Endothelial cell of hepatic sinusoid (primary cell): ENCODE data around the gene C12orf57.

Source experiments
- in situ Hi-C: cut with HindIII; loops from 2 replicates; pipeline ENCODE4 v1.10.0; 2017; ENCODE audit warnings: low sequenced_read_pairs

Gene C12orf57

GRCh38 chr12:6917491-6918231 lies 26.2 kb upstream of the C12orf57 start:
- in situ Hi-C loops, result no loop called here

GRCh38 chr12:6919588-6919987 lies 24.2 kb upstream of the C12orf57 start:
- in situ Hi-C loops, result no loop called here

GRCh38 chr12:6921539-6921938 lies 22.3 kb upstream of the C12orf57 start:
- in situ Hi-C loops, result no loop called here

- in situ Hi-C loops, result no loop called here
Measured at GRCh38 chr12:6921996-6922946, 21.6 kb upstream of the C12orf57 start.

GRCh38 chr12:6923003-6923732 lies 20.7 kb upstream of the C12orf57 start:
- in situ Hi-C loops, result no loop called here

- in situ Hi-C loops, result no loop called here
Measured at GRCh38 chr12:6923851-6924250, 20.0 kb upstream of the C12orf57 start.

GRCh38 chr12:6925239-6925539 lies 18.6 kb upstream of the C12orf57 start:
- in situ Hi-C loops, result loop anchor here (5.0 kb wide), 1 partner anchor 38 kb away; no protein-coding TSS in a partner anchor

- in situ Hi-C loops, result loop anchor here (5.0 kb wide), 1 partner anchor 38 kb away; no protein-coding TSS in a partner anchor
Measured at GRCh38 chr12:6925540-6926279, 18.1 kb upstream of the C12orf57 start.

GRCh38 chr12:6927379-6928021 lies 16.3 kb upstream of the C12orf57 start, which contains the start of gene ATN1:
ATN1 (plus strand) TSS chr12:6927959; CDS start chr12:6934002, 6,043 bp downstream.
- in situ Hi-C loops, result loop anchor here (5.0 kb wide), 1 partner anchor 40 kb away; no protein-coding TSS in a partner anchor

- in situ Hi-C loops, result loop anchor here (5.0 kb wide), 1 partner anchor 41 kb away; no protein-coding TSS in a partner anchor
Measured at GRCh38 chr12:6928022-6928702, 15.7 kb upstream of the C12orf57 start.

- in situ Hi-C loops, result loop anchor here (5.0 kb wide), 1 partner anchor 42 kb away; no protein-coding TSS in a partner anchor
Measured at GRCh38 chr12:6928703-6929407, 15.0 kb upstream of the C12orf57 start.

GRCh38 chr12:6929466-6930452 lies 14.1 kb upstream of the C12orf57 start:
- in situ Hi-C loops, result loop anchor here (5.0 kb wide), 1 partner anchor 42 kb away; no protein-coding TSS in a partner anchor

- in situ Hi-C loops, result no loop called here
Measured at GRCh38 chr12:6932766-6933165, 11.1 kb upstream of the C12orf57 start.

- in situ Hi-C loops, result no loop called here
Measured at GRCh38 chr12:6934110-6934509, 9.7 kb upstream of the C12orf57 start.

- in situ Hi-C loops, result no loop called here
Measured at GRCh38 chr12:6935371-6936193, 8.2 kb upstream of the C12orf57 start.

GRCh38 chr12:6936194-6936635 lies 7.6 kb upstream of the C12orf57 start:
- in situ Hi-C loops, result no loop called here
